K562 (cell line): ENCODE data around the gene SLC27A4. TPM values are rescaled to one million over a fixed set of nuclear protein-coding genes. Genes with fewer than 3 reads are reported as not detected.

Experiments
- CAMTA2 ChIP-seq: fragments of 250-450 bp; sonication (Bioruptor Pico); conservative IDR thresholded peaks from 2 replicates; pipeline ENCODE4 v1.5.1; 2022
- CEBPG ChIP-seq, 3 experiments: fragments of 200-800 bp in 1 of 3; sonication (Bioruptor generic) in 1 of 3; sonication (generic) in 1 of 3; formaldehyde crosslinking in 1 of 3; IDR thresholded peaks in 2 of 3; conservative IDR thresholded peaks in 1 of 3; 2 replicates each; pipeline versions ENCODE4 v1.6.1 to v1.8.0; 2016 to 2022; ENCODE audit warnings: missing compliant biosample characterization in 2 of 3, missing genetic modification characterization in 2 of 3, mild to moderate bottlenecking in 1 of 3, missing genetic modification reagents in 1 of 3
- FOXK2 ChIP-seq, 2 experiments: fragments of 450-650 bp; IDR thresholded peaks in 1 of 2; conservative IDR thresholded peaks in 1 of 2; 2 replicates each; pipeline ENCODE4 v1.6.1; 2016; ENCODE audit warnings: low read depth in 2 of 2, mild to moderate bottlenecking in 1 of 2
- HDAC6 ChIP-seq: IDR thresholded peaks from 2 replicates; pipeline ENCODE4 v1.6.1; 2012; ENCODE audit warnings: low read depth, mild to moderate bottlenecking, control low read depth, inconsistent platforms, low read length, moderate library complexity
- JUN ChIP-seq, 2 experiments: sonication (generic) in 1 of 2; formaldehyde crosslinking in 1 of 2; IDR thresholded peaks; 2 replicates each; pipeline versions ENCODE4 v1.6.1 to v1.8.0; 2012 to 2022; ENCODE audit warnings: borderline replicate concordance in 2 of 2, mild to moderate bottlenecking in 2 of 2, improper control_type of control experiment in 1 of 2, low read depth in 1 of 2, low read length in 1 of 2, missing genetic modification reagents in 1 of 2
- MEF2A ChIP-seq: IDR thresholded peaks from 2 replicates; pipeline ENCODE4 v1.6.1; 2011; ENCODE audit warnings: low read depth, mild to moderate bottlenecking, low read length, moderate library complexity; ENCODE audit not compliant: control insufficient read depth
- MXI1 ChIP-seq: IDR thresholded peaks from 2 replicates; pipeline ENCODE4 v1.6.1; 2011; ENCODE audit warnings: low read depth, mild to moderate bottlenecking, improper control_type of control experiment, low read length
- POLR2G ChIP-seq: fragments of 200-400 bp; formaldehyde crosslinking; IDR thresholded peaks from 2 replicates; pipeline ENCODE4 v1.6.1; 2017; ENCODE audit warnings: low read depth, mild to moderate bottlenecking, antibody characterized with exemption, low read length, moderate library complexity
- RAD51 ChIP-seq: fragments of 450-650 bp; IDR thresholded peaks from 2 replicates; pipeline ENCODE4 v1.7.1; 2016; ENCODE audit warnings: low read depth, mild to moderate bottlenecking, borderline replicate concordance
- REST ChIP-seq, 2 experiments: fragments of 450-650 bp; formaldehyde crosslinking in 1 of 2; IDR thresholded peaks; 2 replicates each; pipeline versions ENCODE4 v1.4.0 to v1.6.1; 2014 to 2020; ENCODE audit warnings: mild to moderate bottlenecking in 2 of 2, borderline replicate concordance in 1 of 2, low read depth in 1 of 2
- SIN3B ChIP-seq: fragments of 450-650 bp; IDR thresholded peaks from 2 replicates; pipeline ENCODE4 v1.6.1; 2017; ENCODE audit warnings: low read depth, mild to moderate bottlenecking, moderate library complexity
- SPI1 ChIP-seq: IDR thresholded peaks from 2 replicates; pipeline ENCODE4 v1.6.1; 2011; ENCODE audit warnings: low read depth, low read length, control low read depth, borderline replicate concordance
- TCF7 ChIP-seq: sonication (generic); IDR thresholded peaks from 2 replicates; pipeline ENCODE4 v1.6.1; 2016; ENCODE audit warnings: antibody characterized with exemption, borderline replicate concordance
- TFE3 ChIP-seq: fragments of 450-650 bp; formaldehyde crosslinking; IDR thresholded peaks from 2 replicates; pipeline ENCODE4 v1.4.0; 2020; ENCODE audit warnings: mild to moderate bottlenecking, mixed read lengths
- ZFP36 ChIP-seq: fragments of 150-350 bp; IDR thresholded peaks from 2 replicates; pipeline ENCODE4 v1.6.1; 2018; ENCODE audit warnings: low read length, low read depth; ENCODE audit not compliant: partially characterized antibody
- ZNF274 ChIP-seq: IDR thresholded peaks from 2 replicates; pipeline ENCODE4 v1.6.1; 2011; ENCODE audit warnings: low read depth, mild to moderate bottlenecking, low read length, moderate library complexity, borderline replicate concordance
- polyA plus RNA-seq, 8 experiments: library from polyadenylated mRNA; depleted of rRNA in 4 of 8; stranded (reverse) in 5 of 8; unstranded in 3 of 8; fragments of >200 nt; fragmentation: Nextera tagmentation in 2 of 8; fragmentation: Illumina TruSeq in 1 of 8; extraction: Ambion mirVana in 2 of 8; extraction: Trizol in 1 of 8; gene quantifications; 2 replicates each; pipeline versions ENCODE4 v1.2.1 to v1.2.3, GENCODE V29; 2011 to 2014; ENCODE audit warnings: inconsistent platforms in 1 of 8, missing spikeins in 1 of 8
- total RNA-seq, 7 experiments: library from RNA; depleted of rRNA in 6 of 7; stranded (reverse); fragments of >200 nt in 6 of 7; fragmentation: Illumina TruSeq in 2 of 7; extraction: Trizol in 2 of 7; gene quantifications; 2 replicates each; pipeline versions ENCODE4 v1.2.1 to v1.2.3, GENCODE V29; 2011 to 2021; ENCODE audit warnings: low replicate concordance in 1 of 7

SLC27A4 gene
- total and polyA plus RNA-seq, 9 of the 15 experiments (the other 6 are each of a cell fraction or from before 2014, with no cell fraction given), result 0.25 to 35.7 (median 14.0) TPM

GRCh38 chr9:128296340-128297220 is 43.7 kb upstream of the SLC27A4 start (continued):
- TF ChIP-seq CEBPG (CRISPR knock-in tag; IDR thresholded peaks at IDR 0.05) (no peak), CEBPG (tag; conservative IDR thresholded peaks at IDR 0.05 in 1 of 2, IDR thresholded peaks at IDR 0.05 in 1 of 2) (peak in 1 of 2 experiments; percentile 89; a peak in 2 of 4 replicates), SIN3B (no peak), TFE3 (CRISPR knock-in tag) (no peak), TCF7 (no peak), REST (IDR thresholded peaks at IDR 0.05; ENCODE audit: borderline replicate concordance) (no peak), REST (CRISPR knock-in tag; IDR thresholded peaks at IDR 0.05; ENCODE audit: low read depth) (0 out of 2 replicates have a peak, but pooled peaks have one; percentile 44), FOXK2 (conservative IDR thresholded peaks at IDR 0.05 in 1 of 2, IDR thresholded peaks at IDR 0.05 in 1 of 2; ENCODE audit: low read depth in 2 of 2) (no peak), POLR2G (no peak), MEF2A (no peak), RAD51 (no peak), HDAC6 (no peak), CAMTA2 (no peak), ZNF274 (peak; percentile 28; the same call in 1 of the 2 replicates), JUN (IDR thresholded peaks at IDR 0.05; ENCODE audit: borderline replicate concordance, low read depth, low read length) (peak; percentile 87), JUN (CRISPR knock-in tag; IDR thresholded peaks at IDR 0.05; ENCODE audit: borderline replicate concordance) (no peak), ZFP36 (no peak), MXI1 (no peak), SPI1 (peak; percentile 50; the same call in 1 of the 2 replicates)
